ENCODE measurements around the gene KRTAP10-1. TPM values are rescaled to one million over a fixed set of nuclear protein-coding genes. Genes with fewer than 3 reads are reported as not detected.
"Not testable (repeated sequence)": the region's sequence is repeated elsewhere in the genome, so short reads cannot be mapped to it uniquely, and the experiment has no call there.

KRTAP10-1 gene
- total RNA-seq, 1 donor from 2014 or later, result not detected

DNA sequence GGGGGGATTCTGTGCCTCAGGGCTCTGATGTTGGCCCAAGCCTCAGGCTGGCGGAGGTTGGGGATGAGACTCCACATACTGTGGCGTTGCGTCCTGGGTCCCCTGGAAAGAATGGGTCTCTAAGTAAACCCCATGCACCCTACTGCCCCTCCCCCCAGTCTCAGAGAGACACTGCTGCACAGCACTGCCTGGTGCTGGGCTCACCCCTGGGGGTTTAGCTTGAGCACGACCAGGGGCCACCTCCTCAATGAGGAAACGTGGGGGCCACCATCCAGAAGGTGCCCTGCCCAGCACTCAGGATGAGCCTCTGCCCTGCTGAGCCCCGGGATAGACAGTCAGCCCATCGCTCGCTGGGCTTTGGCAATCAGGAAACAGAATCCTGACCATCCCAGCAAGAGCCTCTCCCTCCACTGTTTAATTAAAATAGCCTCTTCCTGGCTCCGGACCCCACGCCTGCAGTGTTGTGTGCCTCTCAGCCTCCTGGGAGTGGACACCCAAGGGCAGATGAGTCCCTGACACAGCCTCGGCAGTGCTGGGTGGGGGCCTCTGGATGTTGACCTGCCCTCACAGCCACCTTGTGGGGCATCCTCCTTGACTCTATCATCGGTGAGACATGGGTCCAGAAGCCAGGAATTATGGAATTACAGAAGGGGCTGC is 30.0 kb upstream of the KRTAP10-1 start:
- DNase-seq, result no peak

DNA sequence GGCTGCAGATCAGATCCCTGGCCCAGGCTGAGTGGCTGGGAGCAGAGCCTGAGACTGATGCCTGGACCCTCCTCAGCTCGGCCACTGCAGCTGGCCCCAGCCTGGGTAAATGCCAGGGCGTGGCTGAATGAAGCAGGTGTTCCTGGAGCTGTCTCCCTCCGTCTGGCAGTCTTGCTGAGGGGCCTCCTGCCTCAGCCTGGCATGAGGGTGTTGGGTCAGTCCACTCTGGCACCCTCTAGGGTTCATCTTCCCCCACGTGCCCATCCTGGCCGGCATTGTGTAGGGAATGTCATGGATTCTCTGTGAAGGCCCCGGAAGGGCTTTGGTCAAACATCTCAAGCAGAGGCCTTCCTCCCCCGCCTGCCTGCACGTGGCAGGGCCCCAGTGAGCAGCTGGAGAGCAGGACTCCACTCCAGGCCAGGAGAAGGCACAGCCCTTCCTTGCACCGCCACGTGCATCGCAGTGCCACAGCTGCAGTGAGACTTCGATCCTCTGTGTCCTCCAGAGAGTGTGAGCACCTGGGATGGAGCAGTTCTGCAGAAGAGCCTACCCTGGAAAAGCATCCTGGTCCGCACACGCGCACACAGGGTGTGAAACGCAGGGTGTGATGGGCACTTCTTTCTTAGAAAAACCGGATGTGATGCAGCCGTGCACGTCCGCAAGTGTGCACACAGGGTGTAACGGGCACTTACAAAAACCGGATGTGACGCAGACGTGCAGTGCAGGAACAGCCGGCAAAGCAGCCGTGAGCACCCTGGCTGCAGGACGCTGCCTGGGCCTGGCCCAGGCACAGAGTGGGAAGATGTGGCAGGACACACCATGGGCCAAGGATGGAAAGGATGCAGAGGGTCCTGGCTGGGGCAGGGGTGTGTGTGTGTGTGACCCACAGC is 28.9 kb upstream of the KRTAP10-1 start:
- DNase-seq, result no peak

- DNase-seq, result no peak
Measured at GRCh38 chr21:44568261-44568660, 28.3 kb upstream of the KRTAP10-1 start.

DNA sequence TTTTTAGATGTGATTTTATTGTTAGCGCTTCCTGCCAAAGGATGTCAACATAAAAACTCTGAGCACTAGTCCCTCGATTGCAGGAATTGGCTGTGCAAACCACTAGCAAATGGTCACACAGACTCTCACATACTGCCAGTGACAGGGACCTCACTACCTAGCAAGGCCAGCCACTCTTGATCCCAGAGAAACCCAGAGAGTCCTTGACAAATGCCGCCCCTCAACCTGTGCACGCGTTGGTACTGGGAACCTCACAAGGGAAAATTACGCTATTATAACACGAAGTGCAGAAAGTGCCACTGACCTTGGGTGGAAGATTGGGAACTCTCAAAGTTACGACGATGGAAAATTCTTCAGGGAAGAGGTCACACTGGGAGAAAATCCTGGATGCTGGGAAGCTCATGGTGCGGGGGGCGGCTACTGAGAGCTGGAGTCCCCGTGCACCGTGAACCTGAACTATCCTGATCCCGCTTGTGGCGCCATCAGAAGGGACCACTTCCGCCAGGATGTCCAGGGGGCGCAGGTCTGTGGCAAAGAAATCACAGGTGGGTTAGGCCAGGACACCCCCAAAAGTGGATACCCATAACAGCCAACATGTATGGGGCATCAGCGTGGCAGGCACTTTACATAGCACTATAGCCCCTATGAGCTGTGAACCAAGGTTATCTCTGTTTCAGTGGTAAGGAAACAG is 27.6 kb upstream of the KRTAP10-1 start:
- no peak for DNase-seq

- no peak for DNase-seq
Measured at GRCh38 chr21:44566403-44566802, 26.4 kb upstream of the KRTAP10-1 start.

- DNase-seq, result no peak
Measured at GRCh38 chr21:44564886-44565598, 25.0 kb upstream of the KRTAP10-1 start.

GRCh38 chr21:44564099-44564498 is 24.1 kb upstream of the KRTAP10-1 start:
- no peak for DNase-seq

- DNase-seq, result no peak
Measured at GRCh38 chr21:44558695-44559094, 18.7 kb upstream of the KRTAP10-1 start, which contains the start of gene KRTAP10-3. Gene KRTAP10-3, minus strand, starts transcription at chr21:44558795. Its CDS starts 80 bp downstream, at chr21:44558715.

- DNase-seq, result not testable (repeated sequence)
Measured at GRCh38 chr21:44558329-44558675, 18.3 kb upstream of the KRTAP10-1 start.

GRCh38 chr21:44557491-44558328 is 17.7 kb upstream of the KRTAP10-1 start:
- no peak for DNase-seq

- no peak for DNase-seq
Measured at GRCh38 chr21:44556879-44557278, 16.9 kb upstream of the KRTAP10-1 start.

- DNase-seq, result no peak
Measured at GRCh38 chr21:44555200-44555875, 15.3 kb upstream of the KRTAP10-1 start.

DNA sequence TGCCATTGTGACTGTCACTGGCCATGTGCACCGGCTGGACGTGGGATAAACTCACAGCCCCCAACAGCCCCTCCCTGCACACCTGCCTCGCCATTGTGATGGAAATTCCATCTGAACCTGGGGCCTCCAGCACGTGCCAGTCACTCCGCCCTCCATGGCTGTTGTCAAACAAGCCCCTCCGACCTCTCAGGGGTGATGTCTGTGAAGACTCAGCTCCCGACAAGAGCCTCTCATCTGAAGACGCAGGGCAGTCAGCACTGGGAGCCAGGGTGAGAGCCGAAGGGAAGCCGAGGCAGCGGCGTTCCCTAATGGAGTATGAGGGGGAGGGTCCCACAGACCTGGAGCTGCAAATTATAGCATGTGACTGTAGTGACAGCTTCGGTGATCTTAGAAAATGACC is 12.7 kb upstream of the KRTAP10-1 start:
- DNase-seq, result no peak

DNA sequence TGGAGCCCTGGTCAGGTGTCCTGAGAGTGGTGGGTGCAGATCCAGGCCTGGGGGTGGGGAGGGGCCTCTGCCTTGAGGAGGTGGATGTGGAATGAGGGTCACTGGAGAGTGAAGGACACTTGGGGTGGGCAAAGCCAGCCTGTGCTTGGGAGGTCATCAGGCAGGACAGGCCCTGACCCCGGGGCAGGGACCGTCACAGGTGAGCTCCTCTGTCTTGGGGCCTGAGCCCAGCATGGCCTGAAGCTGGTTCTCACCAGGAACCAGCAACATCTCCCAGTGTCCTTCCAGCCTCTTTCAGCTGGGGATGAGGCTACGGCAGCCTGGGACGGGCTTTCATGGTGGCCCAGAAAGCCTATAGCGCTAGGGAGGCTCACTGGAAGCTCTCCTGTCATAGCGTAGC is 12.1 kb upstream of the KRTAP10-1 start:
- DNase-seq, result no peak

- no peak for DNase-seq
Measured at GRCh38 chr21:44551340-44551961, 11.5 kb upstream of the KRTAP10-1 start, which contains the start of gene KRTAP10-2. Gene KRTAP10-2, minus strand, starts transcription at chr21:44551505. Its CDS starts 47 bp downstream, at chr21:44551458.

- DNase-seq, result no peak
Measured at GRCh38 chr21:44550807-44551206, 10.8 kb upstream of the KRTAP10-1 start.

DNA sequence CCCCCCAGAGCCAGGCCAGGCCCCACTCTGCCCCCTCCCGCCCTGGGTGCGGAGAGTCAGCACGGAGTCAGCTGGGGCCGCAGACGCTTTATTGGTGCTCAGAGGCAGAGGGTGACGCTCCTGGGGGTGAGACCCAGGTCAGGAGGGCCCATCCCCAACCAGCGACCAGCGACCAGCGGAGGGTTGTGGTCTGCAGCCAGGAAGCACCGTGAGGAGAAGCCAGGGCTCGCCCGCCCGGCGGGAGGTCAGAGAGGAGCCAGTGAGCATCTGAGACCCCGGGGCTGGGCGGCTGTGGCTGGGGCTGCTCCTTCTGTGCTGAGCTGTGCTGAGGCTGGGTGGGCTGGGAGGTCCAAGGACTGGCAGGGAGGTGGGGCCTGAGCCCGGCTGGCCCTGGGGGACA is 10.3 kb upstream of the KRTAP10-1 start:
- DNase-seq, result not testable (repeated sequence)

DNA sequence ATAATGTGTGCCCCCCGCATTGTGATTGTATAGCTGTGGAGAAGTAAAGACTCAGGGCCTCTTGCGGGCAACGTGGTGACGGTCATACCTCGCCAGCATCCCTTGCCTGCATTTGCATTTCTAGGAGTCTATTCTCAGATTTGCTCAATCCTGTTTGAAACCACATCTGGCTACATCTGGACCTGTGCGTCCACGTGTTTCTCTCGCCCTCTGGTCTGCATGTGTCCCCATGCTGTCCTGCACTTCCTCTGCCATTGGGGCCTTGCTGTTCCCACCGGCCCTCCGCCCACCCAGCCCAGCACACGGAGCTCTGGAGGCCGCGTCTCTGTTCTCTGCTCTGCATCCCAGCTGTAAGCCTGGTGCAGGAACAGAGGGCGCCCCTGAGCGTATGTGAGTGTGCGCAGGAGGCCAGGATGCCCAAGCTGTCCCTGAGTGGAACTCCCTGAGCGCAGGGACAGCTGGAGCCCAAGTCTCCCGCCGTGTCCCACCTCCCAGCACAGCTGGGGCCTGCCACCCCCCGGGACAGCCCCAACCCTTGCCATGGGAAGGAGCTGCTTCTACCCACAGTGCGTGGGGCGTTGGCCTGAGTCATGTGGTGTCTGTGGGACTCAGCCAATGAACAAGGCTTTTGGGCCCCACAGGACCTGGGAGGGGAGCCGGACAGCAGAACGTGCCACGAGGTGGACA is 9.7 kb upstream of the KRTAP10-1 start:
- DNase-seq, result no peak

DNA sequence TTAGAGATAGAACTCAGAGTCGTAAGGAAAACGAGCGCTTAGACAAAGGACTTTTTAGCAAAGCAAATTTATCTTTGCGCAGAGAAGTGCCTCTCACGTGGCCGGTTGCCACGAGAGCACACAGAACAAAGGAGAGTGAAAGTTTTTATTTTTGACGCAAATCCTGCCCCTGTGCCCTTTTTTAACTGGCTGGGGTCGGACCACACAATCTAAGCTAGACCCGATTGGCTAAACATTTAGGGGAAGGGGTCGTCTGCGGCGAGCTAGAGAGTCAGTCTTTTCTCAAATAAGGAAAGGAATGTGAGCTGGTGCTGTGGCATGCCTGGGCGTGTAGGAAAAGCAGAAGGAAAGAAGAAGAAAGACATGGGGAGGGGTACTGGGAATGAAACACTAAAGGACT is 8.9 kb upstream of the KRTAP10-1 start:
- DNase-seq, result no peak

DNA sequence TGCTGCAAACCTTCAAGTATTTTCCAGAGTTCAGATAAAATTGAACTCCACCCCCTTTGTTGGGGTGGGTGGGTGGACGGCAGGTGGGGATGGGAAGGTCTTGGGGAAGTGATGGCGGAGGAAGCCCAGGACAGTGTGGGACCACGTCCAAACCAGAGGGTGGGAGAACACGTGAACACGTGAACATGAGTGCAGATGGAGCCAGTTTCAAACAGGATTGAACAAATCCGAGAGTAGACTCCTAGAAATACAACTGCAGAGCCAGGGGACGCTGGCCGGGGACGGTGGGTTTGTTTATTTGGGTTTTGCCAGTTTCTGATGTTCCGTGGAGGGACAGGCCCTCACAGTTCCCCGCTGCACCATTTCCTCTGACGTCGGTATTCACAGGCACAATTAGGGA is 8.4 kb upstream of the KRTAP10-1 start:
- no peak for DNase-seq

Data from dermis blood vessel endothelial cell (primary cell).